HG02759 (cell line): ENCODE results near the gene MKLN1.
"Not testable (repeated sequence)": the region's sequence is repeated elsewhere in the genome, so short reads cannot be mapped to it uniquely, and the experiment has no call there.

Experiments
- ATAC-seq: cut with Tn5 transposase; IDR thresholded peaks from one replicate; pipeline ENCODE4 v1.9.1; 2021; ENCODE audit warnings: mild to moderate bottlenecking, moderate library complexity; ENCODE audit not compliant: unreplicated experiment

MKLN1 gene

DNA sequence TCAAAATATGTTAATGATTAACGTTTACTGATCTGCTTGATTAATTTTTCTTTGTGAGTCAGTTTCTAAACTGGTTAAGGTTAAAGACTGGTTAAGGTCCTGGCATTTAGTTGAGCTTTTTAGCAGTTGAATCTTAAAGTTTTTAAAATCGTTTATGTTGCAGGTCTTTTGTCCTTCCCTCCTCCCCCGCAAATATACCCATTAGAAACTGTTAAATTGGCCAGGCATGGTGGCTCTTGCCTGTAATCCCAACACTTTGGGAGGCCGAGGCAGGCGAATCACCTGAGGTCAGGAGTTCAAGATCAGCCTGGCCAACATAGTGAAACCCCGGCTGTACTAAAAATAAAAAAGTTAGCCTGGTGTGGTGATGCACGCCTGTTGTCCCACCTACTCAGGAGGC, 127.9 kb downstream of the MKLN1 start:
- ATAC-seq = no peak

DNA sequence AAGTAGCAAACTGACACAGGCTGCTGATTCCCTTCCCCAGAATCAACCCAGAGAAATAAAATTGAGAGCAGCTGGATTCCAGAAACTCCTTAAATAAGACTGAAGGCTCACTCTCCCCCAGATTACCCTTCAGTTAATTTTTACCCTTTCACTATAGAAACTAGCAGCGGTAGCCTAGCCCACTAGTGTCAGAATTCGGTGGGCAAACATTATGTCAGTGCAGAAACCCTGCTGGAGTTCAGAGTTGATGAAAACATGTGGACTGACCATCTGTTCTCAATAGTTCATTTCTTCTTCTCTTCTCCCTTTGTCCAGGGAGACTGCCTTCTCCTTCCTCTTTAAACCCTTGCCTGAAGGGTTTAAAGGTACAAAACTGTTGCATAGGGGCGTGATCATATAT, 128.7 kb downstream of the MKLN1 start:
- ATAC-seq = no peak

DNA sequence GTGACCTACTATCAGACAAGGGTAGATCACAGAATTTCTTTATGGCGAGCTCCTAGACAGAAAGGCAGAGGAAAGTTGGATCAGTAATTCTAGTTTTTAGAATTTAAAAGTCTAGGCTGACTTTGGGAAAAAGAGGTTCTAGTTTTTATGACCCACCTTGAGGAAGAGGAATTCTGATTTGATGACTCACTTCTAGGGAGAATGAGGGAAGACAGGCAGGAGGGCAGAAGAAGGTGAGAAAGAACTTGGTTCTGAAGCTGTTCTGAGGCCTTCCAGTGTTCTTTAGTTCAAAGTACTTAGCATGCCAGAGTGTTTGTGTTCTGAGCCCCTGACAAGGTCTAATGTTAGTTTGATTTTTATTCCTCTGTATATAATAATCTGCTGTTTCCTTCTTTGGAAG, 131.6 kb downstream of the MKLN1 start:
- ATAC-seq = no peak

DNA sequence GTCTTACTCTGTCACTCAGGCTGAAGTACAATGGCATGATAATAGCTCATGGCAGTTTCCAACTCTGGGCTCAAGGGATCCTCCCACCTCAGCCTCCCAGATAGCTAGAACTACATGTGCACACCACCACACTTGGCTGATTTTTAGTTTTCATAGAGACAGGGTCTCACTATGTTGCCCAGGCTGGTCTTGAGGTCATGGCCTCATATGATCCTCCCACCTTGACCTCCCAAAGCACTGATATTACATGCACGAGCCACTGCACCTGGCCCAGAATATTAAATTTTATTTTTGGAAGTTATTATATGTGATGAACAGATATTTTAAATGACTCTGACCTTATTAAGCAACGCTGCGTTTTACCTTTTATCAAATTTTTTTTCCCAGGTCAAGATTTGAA, 134.4 kb downstream of the MKLN1 start:
- ATAC-seq = no peak

DNA sequence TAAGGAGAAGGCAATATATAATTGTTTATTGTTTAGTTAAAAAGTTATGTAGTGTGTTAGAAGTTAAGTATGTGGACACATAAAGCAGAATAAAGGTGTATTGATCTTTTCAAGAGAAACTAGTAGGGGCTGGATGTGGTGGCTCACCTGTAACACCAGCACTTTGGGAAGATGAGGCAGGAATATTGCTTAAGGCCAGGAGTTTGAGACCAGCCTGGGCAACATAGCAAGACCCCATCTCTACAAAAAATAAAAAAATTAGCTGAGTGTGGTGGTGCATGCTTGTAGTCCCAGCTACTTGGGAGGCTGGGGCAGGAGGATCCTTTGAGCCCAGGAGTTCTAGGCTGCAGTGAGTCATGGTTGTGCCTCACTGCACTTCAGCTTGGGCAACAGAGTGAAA, 135.0 kb downstream of the MKLN1 start:
- not testable (repeated sequence) for ATAC-seq

DNA sequence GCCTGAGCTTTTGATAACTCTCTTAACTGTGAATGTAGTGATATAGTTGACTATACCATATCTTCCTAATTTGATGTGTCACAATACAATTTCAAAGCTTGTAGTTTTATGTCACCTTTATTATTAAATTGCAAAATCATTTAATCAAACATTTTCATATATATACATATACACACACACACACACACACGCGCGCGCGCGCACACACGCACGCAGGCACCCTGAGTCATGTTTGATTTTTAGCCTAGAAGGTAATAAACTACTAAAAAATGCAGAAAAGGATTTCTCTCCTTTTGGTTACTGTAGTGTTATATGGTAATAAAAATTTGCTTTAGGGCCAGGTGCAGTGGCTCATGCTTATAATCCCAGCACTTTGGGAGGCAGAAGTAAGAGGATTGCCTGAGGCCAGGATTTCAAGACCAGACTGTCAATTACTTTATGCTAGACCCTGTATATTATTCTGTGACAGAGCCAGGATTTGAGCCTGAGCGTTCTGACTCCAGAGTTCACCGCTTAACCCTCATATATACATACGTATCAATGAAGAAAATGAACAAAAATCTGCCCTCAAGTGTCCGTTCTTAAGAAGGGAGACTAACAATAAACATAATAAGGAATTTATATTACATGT, 139.2 kb downstream of the MKLN1 start:
- no peak for ATAC-seq

DNA sequence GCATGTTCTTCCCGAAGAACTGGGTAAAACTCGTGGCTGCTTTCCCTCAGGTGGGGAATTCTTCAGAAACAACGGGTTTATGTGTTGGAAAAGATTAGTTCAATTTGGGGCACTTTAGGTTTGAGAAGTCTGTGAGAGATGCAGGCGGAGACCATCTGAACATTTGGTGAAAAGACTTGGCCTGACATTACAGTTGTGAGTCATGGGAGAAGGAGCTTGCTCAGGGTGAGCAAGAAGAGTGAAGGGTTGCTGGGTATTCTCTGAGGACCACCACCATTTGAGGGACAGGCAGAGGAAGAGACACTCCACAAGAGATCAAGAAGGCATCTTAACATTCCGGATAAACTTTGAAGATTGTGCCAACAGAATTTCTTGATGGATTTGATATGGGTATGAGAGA, 140.1 kb downstream of the MKLN1 start:
- ATAC-seq = no peak

DNA sequence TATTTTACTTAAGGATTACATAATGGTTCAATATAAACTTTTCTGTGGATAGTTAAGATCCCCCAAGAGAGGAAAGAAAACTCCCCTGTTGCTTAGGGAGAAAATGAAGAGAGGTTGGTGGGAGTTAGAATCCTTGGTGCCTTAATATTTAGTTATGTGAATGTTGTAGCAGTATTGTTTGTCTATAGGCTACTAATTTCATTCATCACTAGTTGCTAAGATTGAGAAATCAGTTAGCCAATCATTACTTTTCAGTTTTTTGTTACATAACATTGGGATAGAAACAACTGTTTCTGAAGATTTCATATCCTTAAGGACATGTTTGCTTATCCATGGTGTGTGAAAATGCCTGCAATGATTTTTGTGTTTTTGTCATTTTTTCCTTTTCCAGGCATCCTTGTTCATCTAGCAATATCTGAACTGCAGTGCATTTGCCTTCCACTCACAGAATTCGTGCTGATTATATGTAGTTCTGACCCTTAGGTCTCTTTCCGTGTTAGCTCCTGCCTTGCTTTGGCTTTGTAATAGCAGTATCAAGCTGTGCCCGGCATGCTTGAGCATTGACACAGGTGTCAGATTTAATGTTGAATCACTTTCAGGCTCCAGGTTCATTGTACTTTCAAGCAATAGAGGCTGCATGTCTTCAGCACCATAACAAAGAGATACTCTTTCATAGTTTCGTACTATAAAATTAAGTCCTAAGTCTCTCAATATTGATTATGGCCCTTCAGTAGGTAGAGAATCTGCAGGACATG, 143.8 kb downstream of the MKLN1 start:
- no peak for ATAC-seq

DNA sequence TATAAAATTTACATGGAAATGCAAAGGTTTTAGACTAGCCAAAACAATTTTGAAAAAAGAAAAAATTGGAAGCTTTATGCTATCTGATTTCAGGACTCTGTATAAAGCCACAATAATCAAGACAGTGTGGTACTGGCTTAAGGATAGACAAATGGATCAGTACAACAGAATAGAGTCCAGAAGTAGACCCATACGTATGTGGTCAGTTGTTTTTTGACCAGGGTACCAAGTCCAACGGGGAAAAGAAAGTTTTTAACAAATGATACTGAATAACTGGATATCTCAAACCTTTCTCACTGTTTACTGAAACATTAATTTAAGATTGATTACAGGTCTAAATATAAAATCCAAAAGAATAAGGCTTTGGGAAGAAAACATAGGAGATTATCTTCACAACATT, 149.1 kb downstream of the MKLN1 start:
- no peak for ATAC-seq

DNA sequence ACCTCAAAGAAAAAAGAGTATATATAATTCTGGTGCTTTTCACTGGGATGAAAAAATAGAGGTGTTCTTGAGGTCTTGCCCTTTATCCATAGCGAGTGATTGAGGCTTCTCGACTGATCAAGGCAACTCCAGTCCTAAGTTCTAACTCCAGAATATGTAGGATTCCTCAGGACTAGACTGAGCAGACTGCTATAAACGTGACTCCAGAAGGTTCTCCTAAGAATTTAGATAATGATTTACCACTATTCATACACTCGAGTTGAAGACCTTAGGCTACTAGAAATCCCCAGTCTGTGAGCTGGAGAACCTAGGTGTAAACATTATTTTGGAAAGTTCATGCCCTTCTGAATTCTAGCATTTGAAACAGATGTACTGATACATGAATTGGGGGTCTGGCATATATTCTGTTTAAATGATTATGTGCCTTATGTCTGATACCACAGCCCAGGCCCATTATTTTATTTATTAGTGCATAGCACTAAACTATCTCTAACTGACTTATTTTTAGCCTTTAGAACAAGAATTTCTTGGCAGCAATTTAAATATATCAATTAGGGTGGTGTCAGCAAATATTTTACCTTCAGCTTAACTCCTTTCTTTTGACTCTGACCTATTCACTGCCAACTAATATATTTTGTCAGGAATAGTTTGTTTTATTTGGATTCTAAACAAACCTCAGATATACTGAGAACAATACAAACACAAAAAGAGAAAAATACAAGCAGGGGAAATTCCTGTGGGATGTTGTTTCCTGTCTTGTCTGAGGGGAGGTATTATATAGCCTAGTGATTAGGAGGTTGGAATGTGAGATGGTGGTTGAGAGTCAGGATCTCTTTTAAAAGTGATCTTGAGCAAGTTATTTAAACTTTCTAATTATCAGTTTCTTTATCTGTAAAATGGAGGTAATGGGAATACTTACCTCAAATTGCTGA, 153.0 kb downstream of the MKLN1 start:
- no peak for ATAC-seq

DNA sequence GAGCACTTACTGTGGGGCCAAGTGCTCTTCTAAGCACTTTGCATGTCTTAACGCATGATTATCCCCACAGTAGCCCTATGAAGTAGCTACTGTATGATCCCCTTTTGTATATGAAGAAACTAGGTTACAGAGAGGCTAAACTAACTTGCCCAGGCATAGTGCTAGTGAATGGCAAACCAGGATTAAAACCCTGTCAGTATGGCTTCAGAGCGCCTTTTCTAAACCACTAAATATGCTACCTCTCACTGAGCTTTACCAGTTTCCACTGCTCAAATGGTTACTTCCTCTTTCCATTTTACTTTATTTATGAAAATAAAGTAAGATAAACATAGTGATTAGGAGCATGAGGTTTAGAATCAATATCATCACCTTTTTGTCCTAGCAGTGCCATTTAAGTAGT, 155.1 kb downstream of the MKLN1 start:
- no peak for ATAC-seq

DNA sequence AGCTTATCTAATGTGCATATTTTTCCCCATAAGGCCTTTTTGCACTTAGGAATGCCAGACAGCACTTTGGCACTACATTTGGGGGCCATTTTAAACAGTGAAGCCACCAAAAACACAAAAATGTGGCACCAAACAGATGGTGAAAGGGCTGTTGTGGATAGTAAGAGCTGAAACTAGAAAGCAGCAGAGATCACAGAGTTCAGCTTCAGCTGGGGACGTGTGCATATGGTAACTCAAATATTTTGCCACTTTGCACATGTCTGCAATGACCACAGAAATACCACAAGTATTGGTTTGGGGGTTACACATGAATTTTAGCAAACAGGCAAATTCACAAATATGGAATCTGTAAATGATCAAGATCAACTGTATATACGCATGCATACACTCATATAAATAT, 155.9 kb downstream of the MKLN1 start:
- ATAC-seq = no peak

DNA sequence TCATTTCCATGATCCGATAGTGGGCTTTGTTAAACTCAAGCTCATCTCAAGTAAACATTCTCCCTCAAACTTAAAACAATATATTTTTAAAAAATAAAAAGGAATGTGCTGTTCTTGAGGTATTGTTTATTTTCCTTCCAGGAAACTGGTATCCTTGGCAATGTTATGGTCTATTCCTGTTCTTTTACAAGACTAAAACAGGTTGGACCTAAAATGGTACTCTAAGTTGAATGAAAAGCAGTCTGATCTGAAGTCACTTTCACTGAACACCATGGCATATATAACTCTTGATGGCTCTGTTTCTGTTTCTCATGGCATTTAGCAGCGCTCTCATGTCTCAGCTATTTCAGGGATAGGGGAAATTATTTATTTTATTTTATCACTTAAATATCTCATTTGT, 158.7 kb downstream of the MKLN1 start:
- no peak for ATAC-seq

DNA sequence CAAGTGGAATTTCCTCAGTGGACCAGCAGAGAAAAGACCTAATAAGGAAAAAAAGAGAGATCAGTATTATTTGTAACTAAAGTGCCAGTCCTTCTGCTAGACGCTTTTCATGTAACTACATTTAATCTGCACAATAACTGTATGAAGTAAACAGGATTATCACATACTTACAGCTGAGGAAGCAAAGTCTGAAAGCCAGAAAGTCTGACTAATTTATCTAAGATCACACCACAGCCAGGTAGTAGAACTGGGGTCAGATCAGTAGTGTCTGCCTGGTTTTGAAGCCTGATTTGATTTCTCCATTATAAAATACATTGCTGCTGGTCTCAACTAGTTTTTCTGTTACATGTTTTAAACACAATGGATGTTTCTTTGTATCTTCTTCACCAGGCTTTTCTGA, 159.5 kb downstream of the MKLN1 start:
- no peak for ATAC-seq

DNA sequence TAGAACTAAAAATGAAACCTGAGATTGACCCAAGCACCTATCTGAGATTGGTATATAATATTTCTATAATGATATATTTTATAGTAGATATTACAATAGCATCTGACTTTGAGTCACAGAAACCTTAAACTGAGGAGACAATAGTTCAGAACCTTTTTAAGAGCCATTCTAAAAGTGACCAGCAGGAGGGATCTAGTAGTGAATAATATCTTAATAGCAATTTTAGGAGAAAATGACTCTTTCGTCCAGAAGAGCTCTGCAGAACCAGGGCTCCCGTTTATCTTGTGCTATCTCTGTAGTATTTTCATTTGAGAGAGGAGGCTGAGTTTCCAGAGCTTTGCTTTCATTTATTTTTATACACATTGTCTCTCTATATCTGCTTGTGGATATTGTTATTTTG, 160.7 kb downstream of the MKLN1 start:
- ATAC-seq = no peak

DNA sequence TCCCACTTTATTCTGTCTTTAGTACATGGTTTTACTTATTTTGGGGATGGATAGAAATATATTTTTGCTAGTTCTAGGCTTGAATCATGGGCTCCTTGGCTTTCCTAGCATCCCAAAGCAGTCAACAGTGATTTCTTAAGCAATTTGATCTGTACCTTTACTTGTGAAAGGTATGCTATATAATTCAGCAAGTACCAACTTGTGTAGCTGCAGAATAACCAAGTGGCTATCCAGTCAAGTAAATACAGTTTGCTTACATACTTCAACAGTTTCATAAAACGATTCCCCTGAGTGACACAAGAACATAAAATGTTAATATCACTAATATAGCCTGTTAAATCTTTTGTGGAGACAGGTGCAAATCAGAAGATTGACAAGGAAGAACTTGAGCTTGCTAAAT, 161.5 kb downstream of the MKLN1 start:
- no peak for ATAC-seq

DNA sequence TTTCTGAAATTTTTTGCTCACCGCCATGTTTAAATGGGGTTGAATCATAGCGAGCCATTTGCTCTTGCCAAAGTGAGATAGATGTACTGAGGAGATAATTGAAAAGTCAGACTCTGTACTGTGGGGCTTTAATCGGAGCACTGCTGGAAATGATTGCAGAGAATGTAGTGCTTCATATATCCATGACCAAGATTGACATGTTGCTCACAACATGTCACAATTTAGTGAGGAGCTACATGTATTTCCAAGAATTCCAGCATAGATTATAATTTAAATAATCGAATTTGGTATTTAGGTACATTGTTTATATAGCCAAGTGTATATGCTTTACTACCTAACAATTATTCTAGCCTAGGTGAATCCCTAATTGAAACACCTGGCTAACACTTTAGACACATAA, 162.2 kb downstream of the MKLN1 start:
- ATAC-seq = no peak

DNA sequence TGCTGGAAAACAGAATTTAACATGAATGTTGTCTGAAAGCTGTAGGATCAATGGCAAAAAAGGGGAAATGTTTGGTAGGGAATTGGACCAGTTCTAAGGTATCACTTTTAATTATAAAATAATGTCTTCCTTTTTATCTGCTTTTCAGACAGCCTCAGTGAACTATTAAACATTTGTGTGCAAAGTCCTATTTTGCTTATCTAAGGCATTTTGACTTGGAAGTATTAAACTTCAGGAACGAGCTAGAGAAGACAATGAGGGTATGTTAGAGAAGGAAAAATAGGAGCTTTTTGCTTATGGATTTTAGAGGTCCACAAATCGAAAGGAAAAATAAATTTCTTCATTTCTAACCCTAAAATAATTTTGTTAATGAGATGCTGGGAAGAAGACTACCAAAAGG, 165.4 kb downstream of the MKLN1 start:
- ATAC-seq = no peak

DNA sequence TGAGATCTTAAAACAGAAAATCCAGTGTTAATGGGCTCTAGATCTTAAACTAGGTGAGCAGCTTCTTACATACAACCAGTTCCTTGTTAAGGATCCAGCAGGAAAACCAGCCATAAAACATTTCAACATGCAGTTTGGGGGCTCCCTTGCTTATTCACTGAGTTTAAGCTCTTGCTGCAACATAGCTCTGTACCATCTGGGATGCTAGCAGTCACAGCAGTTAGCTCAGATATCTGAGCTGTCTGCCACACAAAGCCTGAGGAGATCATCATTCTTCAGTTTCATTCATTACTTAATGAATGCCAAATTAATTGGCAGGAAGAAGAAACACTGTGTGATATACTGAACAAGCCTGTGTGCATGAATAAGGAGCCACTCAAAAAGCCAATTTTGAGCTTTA, 165.9 kb downstream of the MKLN1 start:
- no peak for ATAC-seq

DNA sequence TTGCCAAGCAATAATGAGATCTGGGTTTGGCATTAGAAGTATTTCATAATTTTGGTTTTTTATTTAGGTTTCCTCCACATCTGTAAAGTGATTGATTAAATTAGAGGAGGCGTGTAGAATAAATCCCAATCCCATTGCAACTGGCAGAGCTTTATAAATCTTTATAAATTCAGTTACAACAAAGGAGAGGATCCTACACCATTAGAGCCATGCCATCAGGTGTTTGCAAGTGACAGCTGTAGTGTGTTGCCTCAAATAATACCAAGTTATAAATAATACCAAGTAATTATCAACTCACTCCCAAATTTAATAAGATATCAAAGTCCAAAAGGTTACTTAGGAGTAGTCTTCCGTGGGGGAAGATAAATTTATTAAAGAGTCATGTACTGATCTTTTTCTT, 166.5 kb downstream of the MKLN1 start:
- ATAC-seq = no peak

DNA sequence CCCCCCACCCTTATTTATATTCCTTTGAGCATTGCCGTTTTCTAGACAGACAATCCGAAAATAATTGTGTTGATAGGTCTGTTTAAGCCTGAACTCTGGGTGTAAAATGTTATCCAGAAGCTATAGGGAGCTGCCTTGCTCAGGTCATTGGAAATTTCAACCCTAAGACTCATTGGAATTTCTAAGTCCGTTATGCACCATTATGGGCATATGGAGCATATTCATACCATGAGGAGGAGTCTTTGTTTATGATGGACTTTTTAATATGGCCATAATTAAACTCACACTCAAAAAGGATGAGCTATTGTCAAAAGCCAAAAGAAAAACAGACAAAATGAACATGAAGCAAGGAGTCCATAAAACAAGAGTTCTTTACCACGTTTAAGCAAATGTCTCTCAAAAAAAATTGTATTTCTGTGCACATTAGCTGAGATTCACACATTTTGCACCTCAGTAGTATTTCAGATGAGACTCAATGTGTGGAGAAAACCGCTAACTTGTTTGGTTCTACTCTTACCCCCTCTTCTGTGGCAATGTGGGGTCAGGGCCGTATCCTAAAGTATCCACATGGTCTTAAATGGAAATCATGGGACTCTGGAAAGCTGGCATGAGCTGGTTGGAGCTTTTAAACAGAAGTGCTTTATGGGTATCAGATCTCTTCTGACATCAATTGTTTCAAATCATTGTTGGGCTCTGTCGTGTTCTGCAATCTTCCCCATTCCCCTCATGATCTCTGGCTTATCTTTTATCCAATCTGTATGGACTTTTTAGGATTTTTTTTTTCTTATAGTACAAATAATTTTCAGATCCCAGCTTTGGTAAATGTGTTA, 168.2 kb downstream of the MKLN1 start:
- no peak for ATAC-seq
